Measurements from ENCODE around the gene UBALD2.
"Not testable (repeated sequence)": the region's sequence is repeated elsewhere in the genome, so short reads cannot be mapped to it uniquely, and the experiment has no call there.

UBALD2 gene

DNA sequence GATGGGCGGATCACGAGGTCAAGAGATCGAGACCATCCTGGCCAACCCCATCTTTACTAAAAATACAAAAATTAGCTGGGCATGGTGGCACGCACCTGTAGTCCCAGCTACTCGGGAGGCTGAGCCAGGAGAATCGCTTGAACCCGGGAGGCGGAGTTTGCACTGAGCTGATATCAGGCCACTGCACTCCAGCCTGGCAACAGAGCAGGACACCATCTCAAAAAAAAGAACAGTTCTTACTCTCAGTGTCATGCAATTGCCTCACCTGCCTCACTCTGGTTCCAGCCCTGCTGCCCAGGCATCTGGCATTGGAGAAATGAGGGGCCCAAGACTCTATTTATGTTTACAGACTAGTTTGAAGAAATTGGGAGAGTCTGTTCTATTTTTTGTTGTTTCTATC lies 20.4 kb upstream of the UBALD2 start:
- not testable (repeated sequence) for DNase-seq (ENCODE audit: low read depth)

DNA sequence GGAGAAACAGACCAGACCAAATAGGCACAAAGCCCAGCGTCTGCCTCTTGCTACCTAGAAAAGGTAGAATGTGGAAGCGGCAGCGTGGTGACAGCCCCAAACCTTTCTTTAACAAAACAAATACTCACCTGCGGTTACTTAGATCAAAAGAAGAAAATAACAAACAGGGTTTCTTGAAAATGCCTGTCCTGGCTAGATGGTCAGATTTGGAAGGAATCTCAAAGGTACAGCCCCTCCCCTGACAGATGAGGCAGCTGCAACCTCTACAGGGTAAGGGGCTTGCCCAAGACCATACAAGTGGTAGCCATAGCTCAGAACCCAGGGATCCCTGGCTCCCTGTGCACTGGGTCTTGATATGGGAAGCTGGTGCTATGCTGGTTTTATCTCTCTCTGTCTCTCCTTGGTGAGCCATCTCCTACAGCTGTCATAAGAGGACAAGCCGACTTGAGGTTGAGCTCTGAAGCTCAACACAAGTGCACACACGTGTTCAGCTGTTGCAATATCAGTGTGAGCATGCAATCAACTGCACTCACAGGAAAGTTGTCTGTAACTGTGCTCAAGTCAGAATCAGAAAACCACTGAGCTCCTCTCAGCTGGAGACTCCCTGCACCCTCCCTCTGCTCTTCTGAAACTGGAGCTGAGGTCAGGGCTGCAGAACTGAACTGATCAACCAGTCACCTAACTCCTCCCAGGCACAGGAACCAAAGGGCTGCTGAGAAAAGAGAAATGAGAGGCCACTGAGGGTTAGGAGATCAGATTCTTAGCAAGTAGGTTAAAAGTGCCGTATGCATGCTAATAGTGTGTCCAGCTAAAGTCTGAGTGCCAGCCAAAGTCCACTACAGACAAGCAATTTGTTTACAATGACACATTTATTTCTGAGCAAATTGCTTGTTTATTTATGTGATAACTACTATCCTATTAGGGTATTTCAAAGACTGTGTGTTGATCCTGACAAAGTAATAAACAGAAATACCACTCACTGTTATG lies 18.8 kb upstream of the UBALD2 start:
- DNase-seq (ENCODE audit: low read depth): no peak

DNA sequence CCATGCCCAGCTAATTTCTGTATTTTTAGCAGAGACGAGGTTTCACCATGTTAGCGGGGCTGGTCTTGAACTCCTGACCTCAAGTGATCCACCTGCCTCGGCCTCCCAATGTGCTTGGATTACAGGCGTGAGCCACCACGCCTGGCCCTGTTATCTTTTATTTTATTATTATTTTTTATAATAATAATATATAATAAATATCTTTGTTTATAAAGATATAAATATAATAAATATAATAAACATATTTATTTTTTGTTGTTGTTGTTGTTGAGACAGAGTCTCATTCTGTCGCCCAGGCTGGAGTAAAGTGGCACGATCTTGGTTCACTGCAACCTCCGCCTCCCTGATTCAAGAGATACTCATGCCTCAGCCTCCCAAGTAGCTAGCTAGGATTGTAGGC lies 17.8 kb upstream of the UBALD2 start:
- DNase-seq (ENCODE audit: low read depth): no peak

DNA sequence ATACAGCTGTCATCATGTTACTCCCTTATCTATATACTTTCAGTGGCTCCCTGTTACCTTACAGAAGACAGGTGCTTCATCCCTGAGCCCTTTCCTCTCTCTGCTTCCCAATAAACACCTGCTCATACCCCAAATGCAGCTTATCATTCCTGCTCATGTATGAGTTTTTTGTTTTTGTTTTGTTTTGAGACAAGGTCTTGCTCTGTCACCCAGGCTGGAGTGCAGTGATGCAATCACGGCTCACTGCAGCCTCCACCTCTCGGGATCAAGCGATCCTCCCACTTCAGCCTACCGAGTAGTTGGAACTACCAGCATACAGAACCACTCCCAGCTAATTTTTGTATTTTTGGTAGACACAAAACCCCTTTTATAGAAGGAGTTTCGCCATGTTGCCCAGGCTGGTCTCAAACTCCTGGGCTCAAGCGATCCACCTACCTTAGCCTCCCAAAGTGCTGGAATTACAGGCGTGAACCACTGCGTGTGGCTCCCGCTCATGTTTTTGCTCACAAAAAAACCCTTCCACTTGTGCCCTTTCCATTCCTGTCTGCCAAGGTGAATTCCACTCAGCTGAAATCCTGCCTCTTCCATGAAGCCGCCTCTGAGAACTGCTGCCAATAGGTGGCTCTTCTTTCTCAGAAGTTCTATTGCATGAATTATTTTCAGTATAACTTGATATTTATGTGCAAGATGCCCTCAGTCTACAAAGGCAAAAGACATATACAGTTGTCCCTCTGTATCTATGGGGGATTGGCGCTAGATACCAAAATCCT lies 16.9 kb upstream of the UBALD2 start:
- no peak for DNase-seq (ENCODE audit: low read depth)

DNA sequence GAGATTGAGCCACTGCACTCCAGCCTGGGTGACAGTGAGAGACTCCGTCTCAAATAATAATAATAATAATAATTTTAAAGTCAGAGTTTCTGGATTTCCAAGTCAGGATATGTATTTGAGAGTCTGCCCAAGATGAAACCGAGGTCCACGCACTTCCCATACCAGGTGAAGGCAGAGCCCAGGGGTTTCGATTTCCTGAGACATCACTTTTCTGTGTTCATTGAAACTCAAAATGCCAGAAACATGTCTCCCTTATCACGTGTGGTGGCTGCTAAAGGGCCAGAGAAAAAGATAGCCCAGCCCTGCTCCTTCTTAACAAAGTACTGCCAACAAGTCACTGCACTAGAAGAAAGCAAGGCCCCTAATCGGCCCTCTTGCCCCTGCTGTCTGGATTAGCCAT lies 15.0 kb upstream of the UBALD2 start:
- DNase-seq (ENCODE audit: low read depth): no peak

DNA sequence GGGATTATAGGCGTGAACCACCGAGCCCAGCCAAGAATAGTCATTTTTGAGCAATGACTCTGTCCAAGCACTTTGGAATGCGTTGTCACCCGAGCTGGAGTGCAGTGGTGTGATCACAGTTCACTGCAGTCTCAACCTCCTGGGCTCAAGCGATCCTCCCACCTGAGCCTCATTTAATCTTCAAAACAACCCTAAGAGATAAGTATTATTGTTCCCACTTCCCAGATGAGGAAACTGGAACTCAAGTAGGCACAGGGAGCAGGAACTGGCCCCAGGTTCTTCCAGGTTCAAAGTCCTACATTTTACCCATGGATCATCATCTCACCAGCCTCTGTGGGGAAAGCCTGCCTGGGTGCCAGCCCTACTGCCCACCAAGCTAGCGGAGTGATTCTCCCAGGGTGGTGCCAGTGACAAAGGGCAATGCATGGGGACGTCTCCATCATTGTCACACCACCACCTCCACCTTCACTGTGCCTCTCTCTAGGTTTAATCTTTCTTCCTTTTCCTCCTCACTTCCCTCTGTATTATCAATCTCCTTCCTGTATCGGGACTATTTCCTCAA lies 13.6 kb upstream of the UBALD2 start:
- DNase-seq (ENCODE audit: low read depth): no peak

DNA sequence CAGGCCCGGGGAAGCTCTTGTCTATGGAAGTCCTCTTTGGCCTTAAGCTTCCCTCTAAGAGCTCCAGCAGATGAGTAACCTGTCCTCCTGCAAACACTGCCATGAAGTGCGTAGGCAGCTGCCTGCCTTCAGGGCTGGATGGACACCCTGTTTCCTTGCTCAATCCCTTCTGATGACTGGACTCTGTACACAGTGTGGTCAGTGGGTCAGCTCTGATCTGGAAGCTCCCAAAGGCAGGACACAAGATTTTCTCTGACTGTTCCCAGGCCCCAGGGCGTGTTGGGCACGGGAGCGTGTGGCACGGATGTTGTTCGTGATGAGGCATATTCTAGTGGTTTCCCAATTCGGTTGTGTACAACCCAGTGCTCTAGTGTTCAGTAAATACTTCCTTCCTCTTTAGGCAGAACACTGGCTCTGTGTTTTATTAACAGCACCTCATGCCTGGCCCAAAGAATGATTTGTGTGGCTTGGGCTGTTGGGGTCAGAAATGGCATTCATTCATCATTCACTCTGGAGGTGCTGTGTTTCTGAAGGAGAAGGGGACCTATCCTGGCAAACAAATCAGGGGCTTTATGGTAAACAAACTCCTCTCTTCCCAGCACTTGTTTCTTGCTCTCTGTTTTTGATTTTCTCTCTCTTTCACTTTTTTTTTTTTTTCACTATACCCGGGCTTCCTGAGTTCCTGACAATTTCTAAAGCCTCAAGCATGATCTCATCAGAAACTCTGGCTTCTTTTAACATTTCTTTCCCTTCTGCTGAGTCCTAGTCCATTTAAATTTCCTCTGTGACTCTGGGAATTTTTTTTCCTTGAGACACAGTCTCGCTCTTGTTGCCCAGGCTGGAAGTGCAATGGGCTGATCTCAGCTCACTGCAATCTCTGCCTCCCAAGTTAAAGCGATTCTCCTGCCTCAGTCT lies 12.9 kb upstream of the UBALD2 start:
- DNase-seq (ENCODE audit: low read depth): no peak

DNA sequence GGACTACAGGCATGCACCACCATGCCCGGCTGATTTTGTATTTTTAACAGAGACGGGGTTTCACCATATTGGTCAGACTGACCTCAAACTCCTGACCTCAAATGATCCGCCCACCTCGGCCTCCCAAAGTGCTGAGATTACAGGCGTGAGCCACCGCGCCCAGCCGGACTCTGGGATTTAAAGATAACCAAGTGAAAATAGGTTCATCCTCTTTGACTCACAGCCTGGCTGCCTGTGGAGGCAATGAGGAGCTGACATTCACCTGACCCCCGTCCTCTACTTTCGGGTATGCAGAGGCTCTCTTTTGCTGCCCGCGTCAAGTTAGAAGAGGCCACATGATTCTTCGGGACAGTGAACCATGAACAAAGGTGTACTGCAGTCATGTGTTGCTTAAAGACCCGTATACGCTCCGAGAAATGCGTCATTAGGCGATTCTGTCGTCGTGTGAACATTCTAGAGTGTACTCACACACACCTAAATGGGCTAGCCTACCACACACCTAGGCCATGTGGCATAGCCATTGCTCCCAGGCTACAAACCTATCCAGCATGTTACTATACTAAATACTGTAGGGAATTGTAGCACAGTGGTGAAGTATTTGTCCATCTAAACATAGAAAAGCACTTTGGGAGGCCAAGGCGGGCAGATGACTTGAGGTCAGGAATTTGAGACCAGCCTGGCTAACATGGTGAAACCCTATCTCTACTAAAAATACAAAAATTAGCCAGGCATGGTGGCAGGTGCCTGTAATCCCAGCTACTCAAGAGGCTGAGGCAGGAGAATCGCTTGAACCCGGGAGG lies 12.0 kb upstream of the UBALD2 start:
- not testable (repeated sequence) for DNase-seq (ENCODE audit: low read depth)

DNA sequence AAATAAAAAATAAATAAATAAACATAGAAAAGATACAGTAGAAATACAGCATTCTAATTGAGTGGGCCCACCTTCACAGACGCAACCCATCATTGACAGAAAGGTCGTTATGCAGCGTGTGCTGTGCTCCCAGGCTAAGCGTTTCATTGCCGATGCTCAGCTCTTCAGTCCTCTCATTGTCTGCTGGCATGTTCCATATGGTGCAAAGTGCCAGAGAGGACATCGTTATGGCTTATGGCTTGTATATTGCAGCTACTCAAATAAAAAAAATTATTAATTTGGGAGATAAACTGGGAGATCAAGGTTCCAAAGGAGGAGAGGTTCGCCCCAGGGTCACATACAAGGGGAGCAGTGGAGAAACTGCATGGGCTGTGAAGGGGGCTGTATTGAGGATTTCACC lies 11.3 kb upstream of the UBALD2 start:
- DNase-seq (ENCODE audit: low read depth): no peak

DNA sequence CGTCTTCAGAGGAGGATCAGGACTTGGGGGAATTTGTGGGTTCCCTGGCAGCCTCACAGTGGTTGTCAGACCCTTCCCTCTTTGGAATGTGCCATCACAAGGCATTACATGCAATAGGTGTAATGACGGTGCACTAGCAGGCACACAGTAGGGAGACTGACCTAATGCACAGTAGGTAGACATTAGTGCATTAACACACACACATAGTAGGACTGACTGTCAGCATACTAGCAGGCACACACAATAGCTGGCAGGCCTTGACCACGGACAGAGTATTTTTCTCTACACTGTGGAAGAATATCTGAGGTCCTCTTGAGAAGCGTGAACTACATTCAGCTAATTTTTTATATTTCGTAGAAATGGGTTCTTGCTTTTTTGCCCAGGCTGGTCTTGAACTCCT lies 10.9 kb upstream of the UBALD2 start:
- DNase-seq (ENCODE audit: low read depth): no peak

DNA sequence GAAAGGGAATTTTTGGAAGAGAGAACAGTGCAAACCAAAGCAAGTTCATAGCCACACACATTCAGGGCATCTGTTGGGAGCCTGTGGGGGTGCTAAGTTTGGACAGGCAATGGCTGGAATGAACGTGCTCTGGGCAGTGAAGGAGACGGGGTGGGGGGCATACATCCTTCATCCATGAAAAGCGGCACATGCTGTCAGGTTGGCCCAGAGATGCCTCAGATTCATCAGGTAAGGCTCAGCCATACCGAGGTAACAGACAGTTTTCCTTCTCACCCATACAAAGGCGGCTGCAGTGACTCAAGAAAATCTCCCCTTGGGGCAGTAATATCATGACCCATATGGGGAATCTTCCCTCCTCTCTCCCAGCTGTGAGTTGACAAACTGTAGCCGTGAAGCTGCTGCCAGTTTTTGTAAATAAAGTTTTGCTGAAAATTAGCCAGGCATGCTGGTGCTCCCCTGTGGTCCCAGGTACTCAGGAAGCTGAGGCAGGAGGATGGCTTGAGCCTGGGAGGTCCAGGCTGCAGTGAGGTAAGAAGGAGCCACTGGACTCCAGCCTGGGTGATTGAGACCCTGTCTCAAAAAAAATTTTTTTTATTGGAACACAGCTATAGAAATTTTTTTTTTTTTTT lies 9.2 kb upstream of the UBALD2 start:
- no peak for DNase-seq (ENCODE audit: low read depth)

DNA sequence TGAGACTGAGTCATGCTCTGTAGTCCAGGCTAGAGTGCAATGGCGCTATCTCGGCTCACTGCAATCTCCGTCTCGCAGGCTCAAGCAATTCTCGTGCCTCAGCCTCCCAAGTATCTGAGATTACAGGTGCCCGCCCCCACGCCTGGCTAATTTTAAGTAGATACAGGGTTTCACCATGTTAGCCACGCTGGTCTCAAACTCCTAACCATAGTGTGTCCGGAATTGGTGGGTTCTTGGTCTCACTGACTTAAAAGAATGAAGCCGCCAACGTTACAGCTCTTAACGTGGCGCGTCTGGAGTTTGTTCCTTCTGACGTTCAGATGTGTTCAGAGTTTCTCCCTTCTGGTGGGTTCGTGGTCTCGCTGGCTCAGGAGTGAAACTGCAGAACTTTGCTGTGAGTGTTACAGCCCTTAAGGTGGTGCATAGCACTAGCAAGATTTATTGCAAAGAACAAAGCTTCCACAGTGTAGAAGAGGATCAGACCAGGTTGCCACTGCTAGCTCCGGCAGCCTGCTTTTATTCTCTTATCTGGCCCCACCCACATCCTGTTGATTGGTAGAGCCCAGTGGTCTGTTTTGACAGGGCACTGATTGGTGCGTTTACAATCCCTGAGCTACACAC lies 8.6 kb upstream of the UBALD2 start:
- not testable (repeated sequence) for DNase-seq (ENCODE audit: low read depth)

DNA sequence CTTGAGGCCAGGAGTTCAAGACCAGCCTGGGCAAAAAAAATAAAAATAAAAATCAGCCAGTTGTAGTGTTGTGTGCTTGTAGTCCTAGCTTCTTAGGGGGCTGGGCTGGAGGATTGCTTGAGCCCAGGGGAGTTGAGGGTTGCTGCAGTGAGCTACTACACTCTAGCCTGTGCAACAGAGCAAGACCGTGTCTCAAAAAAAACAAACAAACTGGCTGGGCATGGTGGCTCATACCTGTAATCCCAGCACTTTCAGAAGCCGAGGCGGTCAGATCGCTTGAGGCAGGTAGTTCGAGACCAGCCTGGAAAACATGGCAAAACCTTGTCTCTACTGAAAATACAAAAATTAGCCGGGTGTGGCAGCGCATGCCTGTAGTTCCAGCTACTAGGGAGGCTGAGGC lies 4.9 kb upstream of the UBALD2 start:
- DNase-seq (ENCODE audit: low read depth): no peak

DNA sequence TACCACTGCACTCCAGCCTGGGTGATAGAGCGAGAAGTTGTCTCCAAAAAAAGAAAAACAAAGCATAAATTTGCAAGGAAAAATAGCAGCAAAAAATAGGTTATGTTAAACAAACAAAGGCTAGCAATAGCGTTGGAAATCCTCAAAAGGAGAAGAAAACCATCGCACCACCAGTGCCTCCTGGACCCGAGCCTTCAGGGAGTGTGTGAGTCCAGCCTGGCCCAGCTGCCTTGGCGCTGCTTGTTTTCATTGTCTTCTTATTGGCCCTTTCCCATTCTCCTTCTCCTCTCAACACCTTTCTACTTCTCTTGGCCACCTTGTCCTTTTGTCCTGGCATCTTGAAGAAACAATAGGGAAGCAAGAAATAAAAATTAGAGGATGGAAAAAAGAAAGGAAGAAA lies 4.5 kb upstream of the UBALD2 start:
- DNase-seq (ENCODE audit: low read depth): no peak

DNA sequence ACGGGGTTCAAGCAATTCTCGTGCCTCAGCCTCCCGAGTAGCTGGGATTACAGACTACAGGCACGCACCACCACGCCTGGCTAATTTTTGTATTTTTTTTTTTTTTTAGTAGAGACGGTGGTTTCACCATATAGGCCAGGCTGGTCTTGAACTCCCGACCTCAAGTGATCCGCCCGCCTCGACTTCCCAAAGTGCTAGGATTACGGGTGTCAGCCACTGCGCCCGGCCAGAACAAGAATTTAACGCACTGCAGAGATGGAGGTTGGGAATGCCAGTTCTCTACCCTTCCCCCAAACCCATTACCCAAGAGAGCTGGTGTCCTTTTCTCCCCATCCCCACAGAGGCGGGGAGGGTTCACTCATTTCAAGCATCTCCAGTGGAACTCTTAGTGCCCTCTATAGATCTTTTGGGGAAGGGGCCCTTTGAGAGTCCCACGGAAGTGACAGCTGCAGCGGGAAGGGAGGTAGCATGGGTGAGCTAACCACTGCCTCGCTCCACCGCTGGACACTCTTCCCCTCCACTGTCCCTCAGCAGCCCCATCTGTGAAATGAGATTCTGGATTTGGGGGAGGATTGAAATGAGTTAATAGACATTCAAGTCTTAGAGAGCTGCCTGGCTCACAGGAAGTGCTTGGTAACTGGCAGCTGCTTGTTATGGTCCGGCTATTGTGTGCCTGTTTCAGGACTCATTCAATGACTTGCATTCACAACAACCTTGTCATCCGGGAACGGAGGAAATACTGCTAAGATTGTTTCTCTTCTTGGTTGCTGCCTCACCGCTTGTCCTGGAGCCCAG lies 3.5 kb upstream of the UBALD2 start:
- no peak for DNase-seq (ENCODE audit: low read depth)

DNA sequence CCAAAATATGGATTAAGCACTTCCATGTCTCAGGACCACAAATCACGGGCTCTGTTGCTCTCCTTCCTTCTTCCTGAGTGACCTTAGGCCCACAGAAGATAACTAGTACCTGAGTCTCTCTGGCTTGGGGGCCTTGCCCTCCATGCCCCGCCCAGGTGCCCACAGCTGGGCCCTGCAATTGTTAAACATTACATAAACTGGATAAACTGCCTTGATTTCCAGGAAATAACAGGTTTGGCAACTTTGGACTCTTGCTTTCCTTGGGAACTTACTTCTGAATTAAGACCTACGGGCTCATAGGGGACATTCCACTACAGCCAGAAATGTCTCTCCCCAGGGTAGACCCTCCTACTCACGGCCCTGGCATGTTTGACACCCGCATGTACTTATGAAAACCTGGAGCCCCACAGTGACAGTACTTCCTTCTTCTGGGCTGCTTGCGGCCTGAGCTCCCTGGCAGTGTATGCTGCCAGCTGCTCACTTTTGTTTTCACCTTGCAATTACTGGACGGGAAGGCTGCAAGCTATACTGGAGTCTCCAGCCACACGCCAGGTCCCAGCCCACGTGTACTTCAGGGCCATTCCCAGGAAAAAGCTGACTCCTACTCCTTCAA lies 2.3 kb upstream of the UBALD2 start:
- no peak for DNase-seq (ENCODE audit: low read depth)

DNA sequence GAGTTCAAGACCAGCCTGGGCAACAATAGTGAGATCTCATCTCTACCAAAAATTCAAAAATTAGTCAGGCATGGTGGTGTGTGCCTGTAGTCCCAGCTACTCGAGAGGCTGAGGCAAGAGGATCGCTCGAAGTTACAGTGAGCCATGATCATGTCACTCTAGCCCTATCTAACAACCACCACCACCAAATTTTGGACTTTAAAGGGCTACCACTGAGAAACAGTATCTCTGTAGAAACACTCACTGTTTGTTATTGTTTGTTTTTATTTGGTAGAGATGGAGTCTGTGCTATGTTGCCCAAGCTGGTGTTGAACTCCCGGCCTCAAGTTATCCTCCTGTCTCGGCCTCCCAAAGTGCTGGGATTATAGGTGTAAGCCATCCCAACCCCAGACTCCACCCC lies 1.3 kb upstream of the UBALD2 start:
- no peak for DNase-seq (ENCODE audit: low read depth)

DNA sequence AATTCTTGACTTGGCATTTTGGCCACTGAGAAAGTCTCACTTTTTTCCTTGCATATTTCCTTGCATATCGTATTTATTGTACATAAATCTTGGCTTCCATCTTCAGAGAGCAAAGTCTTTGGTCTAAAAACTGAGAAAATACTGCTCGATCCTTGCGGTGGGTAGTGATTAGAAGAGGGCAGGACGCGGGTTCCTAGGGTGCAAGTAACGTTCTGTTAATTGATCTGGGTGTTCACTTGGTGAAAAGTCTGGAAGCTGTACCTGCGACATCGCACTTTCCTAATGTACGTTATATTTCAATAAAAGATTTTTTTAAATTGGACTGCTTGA lies 758 bp upstream of the UBALD2 start:
- no peak for DNase-seq (ENCODE audit: low read depth)
